Coronary artery (tissue), 2 donors: ENCODE measurements around the gene RBM6.
A peak's percentile ranks its signal among the peaks of the same experiment; 100 is the strongest.

Source experiments
- DNase-seq: peaks from one replicate; pipeline ENCODE4 v3.0.0-alpha.2; 2017; ENCODE audit warnings: low spot score
- H3K27ac ChIP-seq, 2 donors: fragments of 200-600 bp; sonication (generic); one replicate each; pipeline ENCODE4 v1.5.1; 2016 to 2019
- H3K4me3 ChIP-seq: fragments of 200-600 bp; sonication (generic); 2 replicates; pipeline ENCODE4 v1.5.1; 2016; ENCODE audit warnings: mild to moderate bottlenecking, moderate library complexity
- TF ChIP-seq, protein P1 (sequence below): fragments of 200-600 bp; sonication (generic); IDR thresholded peaks from one replicate; pipeline ENCODE4 v1.5.1; 2019; ENCODE audit warnings: antibody characterized with exemption

RBM6 gene

DNA sequence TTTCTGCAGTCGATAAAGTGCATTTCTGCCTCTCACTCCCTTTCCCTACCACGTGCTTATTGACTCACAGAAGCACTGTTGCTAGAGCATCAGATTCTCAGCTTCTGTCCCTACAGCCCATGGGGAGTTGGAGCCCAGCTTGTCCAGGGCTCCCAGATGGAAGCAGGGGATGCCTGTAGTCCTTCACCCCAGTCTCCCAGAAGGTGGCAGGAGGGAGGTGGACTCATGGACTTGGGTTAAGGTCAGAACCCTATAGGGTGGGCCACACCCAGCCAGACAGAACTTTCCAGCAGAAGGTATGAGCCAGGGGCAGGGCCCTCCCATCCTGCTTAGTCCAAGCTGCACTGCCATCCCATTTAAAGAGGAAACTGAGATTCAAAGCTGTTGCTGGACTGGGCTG lies 182.1 kb downstream of the RBM6 start:
- H3K27ac ChIP-seq = peak overlapping the region in 1 of 2 donors; percentile 23
- no peak overlapping the region for H3K4me3 ChIP-seq
- DNase-seq = no peak
- TF ChIP-seq, protein P1, sequence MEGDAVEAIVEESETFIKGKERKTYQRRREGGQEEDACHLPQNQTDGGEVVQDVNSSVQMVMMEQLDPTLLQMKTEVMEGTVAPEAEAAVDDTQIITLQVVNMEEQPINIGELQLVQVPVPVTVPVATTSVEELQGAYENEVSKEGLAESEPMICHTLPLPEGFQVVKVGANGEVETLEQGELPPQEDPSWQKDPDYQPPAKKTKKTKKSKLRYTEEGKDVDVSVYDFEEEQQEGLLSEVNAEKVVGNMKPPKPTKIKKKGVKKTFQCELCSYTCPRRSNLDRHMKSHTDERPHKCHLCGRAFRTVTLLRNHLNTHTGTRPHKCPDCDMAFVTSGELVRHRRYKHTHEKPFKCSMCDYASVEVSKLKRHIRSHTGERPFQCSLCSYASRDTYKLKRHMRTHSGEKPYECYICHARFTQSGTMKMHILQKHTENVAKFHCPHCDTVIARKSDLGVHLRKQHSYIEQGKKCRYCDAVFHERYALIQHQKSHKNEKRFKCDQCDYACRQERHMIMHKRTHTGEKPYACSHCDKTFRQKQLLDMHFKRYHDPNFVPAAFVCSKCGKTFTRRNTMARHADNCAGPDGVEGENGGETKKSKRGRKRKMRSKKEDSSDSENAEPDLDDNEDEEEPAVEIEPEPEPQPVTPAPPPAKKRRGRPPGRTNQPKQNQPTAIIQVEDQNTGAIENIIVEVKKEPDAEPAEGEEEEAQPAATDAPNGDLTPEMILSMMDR = no peak

DNA sequence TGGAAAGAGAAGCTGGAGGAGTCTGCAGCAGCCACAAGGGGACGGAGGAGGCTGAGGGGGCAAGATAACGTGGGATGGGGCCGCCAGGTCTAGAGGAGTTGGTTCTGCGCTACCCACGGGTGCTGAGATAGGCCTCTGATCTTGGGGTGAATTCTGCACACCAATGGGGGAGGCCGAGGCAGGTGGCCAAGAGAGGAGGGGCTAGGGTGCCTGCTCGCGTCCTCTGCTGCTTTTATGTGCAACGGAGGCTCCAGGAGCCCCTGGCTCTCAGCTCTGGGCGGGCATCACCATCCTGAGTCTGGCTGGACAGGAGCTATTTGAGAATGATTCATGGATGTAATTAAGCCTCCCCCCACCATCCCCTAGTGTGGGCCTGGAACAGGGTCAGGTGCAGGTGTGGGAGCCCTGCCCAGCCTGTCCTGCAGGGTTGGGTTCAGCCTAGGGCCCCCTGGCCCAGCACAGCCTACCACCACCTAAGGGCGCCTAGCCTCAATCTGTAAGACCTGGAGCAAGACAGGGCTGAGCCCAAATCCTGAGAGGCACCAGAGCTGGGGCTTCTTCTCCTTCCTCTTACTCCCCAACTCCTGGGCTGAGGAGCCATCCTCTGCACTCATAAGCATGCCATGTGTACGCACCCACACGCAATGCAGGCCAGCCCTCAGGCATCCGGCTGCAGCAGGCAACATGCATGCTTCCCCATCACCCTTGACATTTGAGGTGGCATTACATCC lies 182.9 kb downstream of the RBM6 start:
- H3K27ac ChIP-seq = no peak overlapping the region
- TF ChIP-seq, protein P1 = no peak
- DNase-seq = no peak
- H3K4me3 ChIP-seq = no peak overlapping the region

DNA sequence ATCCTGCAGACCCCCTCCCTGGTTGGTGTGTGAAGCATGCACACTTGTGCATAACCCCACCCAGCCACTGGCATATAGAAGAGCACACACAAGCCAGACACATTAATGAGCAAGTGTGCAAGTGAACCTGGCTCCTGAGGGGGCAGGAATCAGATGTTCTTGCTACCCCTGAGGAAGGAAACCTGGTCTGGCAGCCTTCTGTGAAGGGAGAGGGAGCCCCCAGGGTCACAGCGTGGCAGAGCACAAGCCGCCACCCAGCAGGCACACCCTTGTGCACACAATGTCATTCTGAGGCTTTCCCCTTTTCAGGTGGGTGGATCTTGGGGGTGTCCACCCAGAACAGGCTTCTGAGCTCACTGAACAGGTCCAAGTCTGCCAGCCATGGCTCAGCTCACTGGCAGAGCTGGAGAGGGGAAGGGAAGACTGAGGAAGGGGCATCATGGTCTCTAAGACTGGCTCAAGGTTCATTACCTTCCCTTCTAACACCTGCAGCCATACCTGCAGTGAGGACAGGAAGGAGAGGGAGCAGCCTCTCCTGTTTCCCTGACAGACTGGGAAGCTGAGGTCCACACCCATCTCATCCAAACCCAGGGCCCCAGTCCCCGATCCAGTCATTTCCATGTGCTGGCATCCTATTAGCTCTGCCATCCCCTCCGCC lies 183.6 kb downstream of the RBM6 start:
- H3K27ac ChIP-seq = no peak overlapping the region
- no peak overlapping the region for H3K4me3 ChIP-seq
- peak; percentile 69 for DNase-seq
- TF ChIP-seq, protein P1 = no peak

DNA sequence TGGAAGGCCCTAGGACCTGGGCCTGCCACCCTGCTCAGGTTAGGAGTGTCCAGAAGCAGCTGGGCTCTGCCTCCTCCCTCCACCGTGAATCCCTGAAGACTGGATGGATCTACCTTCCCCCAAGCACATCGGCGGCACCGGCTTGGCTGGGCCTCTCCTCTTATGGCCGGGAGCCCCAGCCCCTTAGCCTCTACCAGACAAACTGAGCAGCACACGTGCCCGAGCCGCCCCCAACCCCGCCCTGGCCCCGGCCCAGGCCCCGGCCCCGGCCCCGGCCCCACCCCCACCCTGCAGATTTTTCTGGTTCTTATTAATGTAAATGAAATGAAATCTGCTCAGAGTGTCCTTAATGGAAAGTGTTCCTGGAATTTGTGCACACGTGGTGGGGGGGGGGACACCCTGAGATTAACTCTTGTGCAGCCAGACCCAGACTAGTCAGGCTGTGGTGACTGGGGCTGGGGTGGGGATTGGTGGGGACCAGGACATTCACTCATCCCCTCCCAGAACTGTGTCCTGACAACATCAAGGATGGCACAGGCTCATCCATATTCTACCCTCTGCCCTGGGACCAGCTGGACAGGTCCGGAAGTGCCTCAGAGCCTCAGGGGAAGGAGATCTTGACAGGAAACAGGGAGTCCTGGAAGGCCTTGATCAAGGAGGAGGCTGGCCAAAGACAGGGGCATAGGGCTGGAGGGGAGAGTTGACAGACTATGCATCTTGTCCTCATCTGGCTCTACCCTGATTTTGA lies 184.3 kb downstream of the RBM6 start:
- Histone ChIP-seq H3K27ac (no peak overlapping the region), H3K4me3 (no peak overlapping the region)
- TF ChIP-seq, protein P1 = no peak
- DNase-seq = peak; percentile 46

DNA sequence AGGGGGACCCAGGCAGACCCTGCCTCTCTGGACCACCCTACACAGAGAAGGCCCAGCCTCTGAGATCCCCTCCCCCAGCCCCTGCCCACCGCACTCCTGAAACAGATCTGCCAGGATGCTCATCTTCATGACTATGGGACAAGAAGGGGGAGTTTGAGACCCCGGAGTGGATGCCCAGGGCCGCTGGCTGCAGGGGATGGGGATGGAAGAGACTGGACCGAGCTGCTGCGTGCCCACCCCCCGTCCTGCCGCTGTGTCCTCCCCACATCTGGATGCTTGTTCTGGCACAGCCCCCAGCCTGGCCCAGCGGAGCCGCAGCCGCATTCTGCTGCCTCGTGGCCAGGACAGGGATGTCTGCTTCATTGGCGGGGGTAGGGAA lies 184.8 kb downstream of the RBM6 start:
- no peak overlapping the region for H3K27ac ChIP-seq
- H3K4me3 ChIP-seq = no peak overlapping the region
- TF ChIP-seq, protein P1 = no peak
- DNase-seq = peak; percentile 74

DNA sequence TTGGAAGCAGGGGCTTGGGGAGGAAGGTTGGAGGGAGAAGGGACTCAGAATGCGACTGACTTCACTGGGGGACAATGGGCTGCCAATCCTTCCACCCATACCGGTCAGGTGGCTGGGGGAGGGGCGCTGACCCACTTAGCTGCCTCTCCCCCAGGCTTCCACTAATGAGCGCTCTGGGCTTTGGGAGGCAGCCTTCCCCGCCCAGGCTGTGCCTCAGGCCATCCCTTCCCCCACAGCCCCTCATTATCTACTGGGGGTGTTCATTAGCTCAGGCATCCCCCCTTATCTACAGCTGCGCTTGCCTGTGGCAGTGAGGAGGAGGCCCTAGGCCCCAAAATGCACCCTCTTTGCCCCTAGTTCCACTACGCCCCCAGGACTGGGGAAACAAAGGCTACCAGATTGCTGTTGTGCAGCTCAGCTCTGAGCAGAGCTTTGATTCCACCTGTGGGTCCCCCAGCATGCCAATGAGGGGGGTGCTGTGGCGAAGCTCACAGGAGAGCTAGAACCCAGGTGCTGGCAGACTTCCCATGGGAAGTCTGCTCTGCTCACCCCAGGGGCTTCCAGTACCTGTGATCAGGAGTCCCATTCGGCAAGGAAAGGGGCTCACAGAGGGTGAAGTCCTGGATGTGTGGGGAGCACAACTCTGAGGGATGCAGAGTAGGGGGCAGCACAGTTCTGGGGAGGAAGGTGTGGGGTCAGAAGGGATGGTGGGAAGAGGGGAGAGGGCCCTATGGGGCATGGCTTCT lies 185.8 kb downstream of the RBM6 start:
- TF ChIP-seq, protein P1 = no peak
- no peak overlapping the region for H3K27ac ChIP-seq
- DNase-seq = no peak
- no peak overlapping the region for H3K4me3 ChIP-seq
